Measurements from ENCODE around the gene ADAMTSL5. TPM values are rescaled to one million over a fixed set of nuclear protein-coding genes. Genes with fewer than 3 reads are reported as not detected.
"Not testable (repeated sequence)": the region's sequence is repeated elsewhere in the genome, so short reads cannot be mapped to it uniquely, and the experiment has no call there.

The ADAMTSL5 gene
- total RNA-seq, 2 donors from 2014 or later, result 14.5 to 27.2 TPM

DNA sequence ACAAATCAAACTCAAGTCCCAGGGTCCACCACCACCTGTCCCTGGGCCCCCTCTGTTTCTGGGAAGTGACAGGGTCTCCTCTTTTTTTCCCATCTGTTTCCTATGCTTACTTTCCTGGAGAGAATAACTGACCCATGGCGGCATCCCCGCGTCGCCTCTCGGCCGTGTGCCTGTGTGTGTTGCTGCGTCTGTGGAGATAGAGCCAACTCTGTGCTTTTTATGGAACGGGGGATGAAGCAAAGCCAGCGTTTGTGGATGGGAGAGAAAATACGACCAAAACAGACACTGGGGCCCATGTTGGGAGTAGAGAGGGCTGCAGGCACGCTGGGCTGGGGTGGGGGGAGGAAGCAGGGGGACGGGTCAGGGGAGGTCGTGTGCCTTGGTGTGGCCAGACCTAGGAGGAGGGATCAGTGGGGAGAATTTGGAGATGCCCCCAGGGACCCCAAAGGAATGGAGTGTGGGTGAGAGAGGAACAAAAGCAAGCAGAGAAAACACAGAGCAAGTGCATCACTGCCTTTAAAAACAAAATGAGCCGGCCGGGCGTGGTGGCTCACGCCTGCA lies 27.6 kb upstream of the ADAMTSL5 start:
- Histone ChIP-seq H3K36me3 (no peaks in the 10 kb centered on the region), H3K9me3 (no peaks in the 10 kb centered on the region), H3K27ac (no peak overlapping the region), H3K4me3 (no peak overlapping the region), H3K4me1 (peaks cover 0 to 15% of the 10 kb centered on the region in 2 donors), H3K27me3 (no peaks in the 10 kb centered on the region)
- TF ChIP-seq, protein P1, sequence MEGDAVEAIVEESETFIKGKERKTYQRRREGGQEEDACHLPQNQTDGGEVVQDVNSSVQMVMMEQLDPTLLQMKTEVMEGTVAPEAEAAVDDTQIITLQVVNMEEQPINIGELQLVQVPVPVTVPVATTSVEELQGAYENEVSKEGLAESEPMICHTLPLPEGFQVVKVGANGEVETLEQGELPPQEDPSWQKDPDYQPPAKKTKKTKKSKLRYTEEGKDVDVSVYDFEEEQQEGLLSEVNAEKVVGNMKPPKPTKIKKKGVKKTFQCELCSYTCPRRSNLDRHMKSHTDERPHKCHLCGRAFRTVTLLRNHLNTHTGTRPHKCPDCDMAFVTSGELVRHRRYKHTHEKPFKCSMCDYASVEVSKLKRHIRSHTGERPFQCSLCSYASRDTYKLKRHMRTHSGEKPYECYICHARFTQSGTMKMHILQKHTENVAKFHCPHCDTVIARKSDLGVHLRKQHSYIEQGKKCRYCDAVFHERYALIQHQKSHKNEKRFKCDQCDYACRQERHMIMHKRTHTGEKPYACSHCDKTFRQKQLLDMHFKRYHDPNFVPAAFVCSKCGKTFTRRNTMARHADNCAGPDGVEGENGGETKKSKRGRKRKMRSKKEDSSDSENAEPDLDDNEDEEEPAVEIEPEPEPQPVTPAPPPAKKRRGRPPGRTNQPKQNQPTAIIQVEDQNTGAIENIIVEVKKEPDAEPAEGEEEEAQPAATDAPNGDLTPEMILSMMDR (IDR thresholded peaks at IDR 0.05), result no peak
- no peak for DNase-seq (ENCODE audit: low spot score)

DNA sequence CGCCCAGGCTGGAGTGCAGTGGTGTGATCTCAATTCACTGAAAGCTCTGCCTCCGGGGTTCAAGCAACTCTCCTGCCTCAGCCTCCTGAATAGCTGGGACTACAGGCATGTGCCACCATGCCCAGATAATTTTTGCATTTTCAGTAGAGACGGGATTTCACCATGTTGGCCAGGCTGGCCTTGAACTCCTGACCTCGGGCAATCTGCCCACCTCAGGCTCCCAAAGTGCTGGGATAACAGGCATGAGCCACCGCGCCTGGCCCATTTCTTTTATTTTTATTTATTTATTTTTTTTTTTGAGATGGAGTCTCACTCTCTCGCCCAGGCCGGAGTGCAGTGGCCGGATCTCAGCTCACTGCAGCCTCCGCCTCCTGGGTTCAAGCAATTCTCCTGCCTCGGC lies 26.9 kb upstream of the ADAMTSL5 start:
- not testable (repeated sequence) for H3K9me3 ChIP-seq; H3K4me3 ChIP-seq; H3K36me3 ChIP-seq; H3K27me3 ChIP-seq; H3K27ac ChIP-seq; DNase-seq (ENCODE audit: low spot score)
- H3K4me1 ChIP-seq, result peaks cover 0 to 15% of the 10 kb centered on the region in 2 donors

DNA sequence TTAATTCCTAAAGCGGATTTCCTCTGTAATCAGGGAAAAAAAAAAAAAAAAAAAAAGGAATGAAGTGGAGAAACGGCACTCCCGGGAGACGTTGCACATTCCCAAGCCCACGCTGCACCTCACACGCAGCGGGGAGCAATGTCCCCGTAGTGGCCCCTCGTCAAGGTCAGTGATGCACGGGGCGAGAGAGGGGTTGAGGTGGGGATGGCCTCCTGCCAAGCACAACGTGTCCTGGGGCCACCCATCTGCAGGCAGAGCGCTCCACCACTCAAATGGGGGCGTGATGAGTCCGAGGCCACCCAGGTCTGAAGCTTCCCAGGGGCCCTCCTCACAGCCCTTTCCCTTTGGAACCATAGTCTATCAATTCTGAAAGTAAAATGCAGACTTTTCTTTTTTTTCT lies 26.2 kb upstream of the ADAMTSL5 start:
- Histone ChIP-seq H3K27ac (no peak overlapping the region), H3K27me3 (no peaks in the 10 kb centered on the region), H3K9me3 (no peaks in the 10 kb centered on the region), H3K36me3 (no peaks in the 10 kb centered on the region), H3K4me3 (no peak overlapping the region), H3K4me1 (peaks cover 0 to 15% of the 10 kb centered on the region in 2 donors)
- no peak for DNase-seq (ENCODE audit: low spot score)
- TF ChIP-seq, protein P1 (IDR thresholded peaks at IDR 0.05), result no peak

DNA sequence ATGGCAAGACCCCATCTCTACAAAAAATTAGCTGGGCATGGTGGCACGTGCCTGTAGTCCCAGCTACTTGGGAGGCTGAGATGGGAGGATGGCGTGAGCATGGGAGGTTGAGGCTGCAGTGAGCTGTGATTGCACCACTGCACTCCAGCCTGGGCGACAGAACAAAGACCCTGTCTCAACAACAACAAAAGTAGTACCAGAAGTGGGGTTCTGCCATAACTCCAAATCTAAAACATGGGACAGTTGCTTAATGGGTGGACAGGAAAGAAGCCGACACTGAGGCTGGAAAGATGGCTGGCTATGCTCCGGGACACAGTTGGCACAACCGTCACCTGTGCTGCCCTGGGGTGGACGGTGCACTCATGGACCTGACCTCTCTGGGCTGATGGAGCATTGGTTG lies 22.9 kb upstream of the ADAMTSL5 start:
- peaks cover 0 to 14% of the 10 kb centered on the region in 2 donors for H3K4me1 ChIP-seq
- H3K36me3 ChIP-seq; H3K27ac ChIP-seq; H3K4me3 ChIP-seq; H3K9me3 ChIP-seq; H3K27me3 ChIP-seq; DNase-seq (ENCODE audit: low spot score): not testable (repeated sequence)

DNA sequence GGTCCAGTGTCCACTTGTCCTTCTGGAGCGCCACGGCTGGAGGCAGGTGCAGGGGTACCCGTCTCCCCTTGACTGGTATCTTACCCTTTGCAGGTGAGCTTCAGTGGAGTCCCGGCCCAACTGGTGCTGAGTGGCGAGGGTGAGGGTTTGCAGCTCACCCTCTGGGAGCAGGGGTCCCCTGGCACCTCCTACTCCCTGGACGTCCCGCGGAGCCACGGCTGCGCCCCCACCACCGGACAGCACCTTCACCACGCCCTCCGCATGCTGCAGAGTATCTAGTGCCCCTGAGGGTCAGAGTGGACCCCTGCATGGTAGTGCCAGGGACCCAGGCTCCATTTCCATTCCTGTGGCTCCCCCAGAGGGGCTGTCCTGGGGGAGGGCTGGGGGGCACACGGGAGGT lies 22.2 kb upstream of the ADAMTSL5 start:
- no peak for DNase-seq (ENCODE audit: low spot score)
- Histone ChIP-seq H3K9me3 (no peaks in the 10 kb centered on the region), H3K4me3 (no peak overlapping the region), H3K36me3 (no peaks in the 10 kb centered on the region), H3K27ac (no peak overlapping the region), H3K27me3 (no peaks in the 10 kb centered on the region), H3K4me1 (peaks cover 0 to 7% of the 10 kb centered on the region in 2 donors)
- TF ChIP-seq, protein P1 (IDR thresholded peaks at IDR 0.05), result no peak

DNA sequence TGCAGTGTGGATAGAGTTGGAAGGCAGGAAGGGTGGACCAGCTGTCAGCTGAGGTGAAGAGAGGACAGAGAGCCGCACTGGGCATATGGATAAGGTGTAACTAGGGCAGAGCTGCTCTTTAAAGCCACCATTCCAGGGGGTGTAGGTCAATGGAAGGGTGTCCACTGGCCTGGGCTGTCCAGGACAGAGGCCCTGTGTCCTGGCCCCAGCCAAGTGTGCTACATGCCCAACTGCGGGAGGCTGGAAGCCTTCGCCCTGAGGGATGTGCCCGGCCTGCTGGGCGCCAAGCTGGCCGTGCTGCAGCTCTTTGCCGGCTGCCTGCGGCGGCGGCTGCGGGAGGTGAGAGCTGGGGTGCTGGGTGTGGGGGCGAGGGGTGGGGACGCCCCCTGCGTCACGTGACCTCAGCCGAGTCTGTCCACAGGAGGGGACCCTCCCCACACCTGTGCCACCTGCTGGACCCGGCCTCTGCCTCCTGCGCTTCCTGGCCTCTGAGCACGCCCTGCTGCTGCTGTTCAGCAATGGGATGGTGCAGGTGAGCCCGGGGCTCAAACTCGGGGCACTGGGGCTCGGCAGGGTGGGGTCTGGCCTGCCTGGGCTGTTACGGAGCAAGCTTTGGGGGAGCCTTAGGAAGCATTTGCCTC lies 20.8 kb upstream of the ADAMTSL5 start:
- Histone ChIP-seq H3K9me3 (no peaks in the 10 kb centered on the region), H3K36me3 (no peaks in the 10 kb centered on the region), H3K4me1 (no peaks in the 10 kb centered on the region), H3K4me3 (no peak overlapping the region), H3K27me3 (no peaks in the 10 kb centered on the region), H3K27ac (no peak overlapping the region)
- no peak for DNase-seq (ENCODE audit: low spot score)
- TF ChIP-seq, protein P1 (IDR thresholded peaks at IDR 0.05), result no peak

DNA sequence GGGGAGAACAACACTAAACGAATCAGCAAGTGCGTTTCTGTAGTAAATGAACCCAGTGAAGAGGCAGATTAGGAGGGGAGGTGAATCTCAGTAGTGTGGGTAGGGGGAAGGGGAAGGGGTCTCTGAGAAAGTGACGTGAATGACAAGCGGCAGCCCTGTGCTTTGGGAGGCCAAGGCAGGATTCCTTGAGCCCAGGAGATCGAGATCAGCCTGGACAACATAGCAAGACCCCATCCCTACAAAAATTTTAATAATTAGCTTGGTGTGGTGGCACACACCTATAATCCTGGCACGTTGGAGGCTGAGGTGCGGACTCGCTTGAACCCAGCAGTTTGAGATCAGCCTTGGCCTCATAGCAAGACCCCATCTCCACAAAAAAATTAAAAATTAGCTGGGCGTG lies 19.2 kb upstream of the ADAMTSL5 start:
- DNase-seq (ENCODE audit: low spot score), result no peak
- Histone ChIP-seq H3K4me1 (no peaks in the 10 kb centered on the region), H3K36me3 (no peaks in the 10 kb centered on the region), H3K9me3 (no peaks in the 10 kb centered on the region), H3K27ac (no peak overlapping the region), H3K4me3 (no peak overlapping the region), H3K27me3 (no peaks in the 10 kb centered on the region)
- TF ChIP-seq, protein P1 (IDR thresholded peaks at IDR 0.05), result no peak
